Cardiac muscle cell (in vitro differentiated cells and primary cell): ENCODE results near the gene HOXB3. TPM values are rescaled to one million over a fixed set of nuclear protein-coding genes. Genes with fewer than 3 reads are reported as not detected.

Experiments
- DNase-seq, 2 donors: peaks; one replicate each; pipeline versions ENCODE4 v3.0.0 to v3.0.0-alpha.2; 2010 to 2017; ENCODE audit warnings: low read depth in 1 of 2, low spot score in 1 of 2
- H3K27ac ChIP-seq: fragments of 200-600 bp; sonication (generic); 2 replicates; pipeline ENCODE4 v1.5.1; 2016
- H3K27me3 ChIP-seq: fragments of 200-600 bp; sonication (generic); 2 replicates; pipeline ENCODE4 v1.6.0; 2016; ENCODE audit warnings: control low read depth
- H3K36me3 ChIP-seq: fragments of 200-600 bp; sonication (generic); 2 replicates; pipeline ENCODE4 v1.5.1; 2016; ENCODE audit warnings: control low read depth
- H3K4me1 ChIP-seq: fragments of 200-600 bp; sonication (generic); 2 replicates; pipeline ENCODE4 v1.8.1; 2017; ENCODE audit warnings: low read depth, mild to moderate bottlenecking, mixed run types
- H3K4me3 ChIP-seq: fragments of 200-600 bp; sonication (generic); 2 replicates; pipeline ENCODE4 v1.5.1; 2016; ENCODE audit warnings: mild to moderate bottlenecking
- H3K9me3 ChIP-seq: fragments of 200-600 bp; sonication (generic); 2 replicates; pipeline ENCODE4 v1.5.1; 2017; ENCODE audit warnings: low read depth, mild to moderate bottlenecking, control low read depth
- polyA plus RNA-seq: library from polyadenylated mRNA; unstranded; fragments of >200 nt; fragmentation: Nextera tagmentation; extraction: Ambion mirVana; gene quantifications from 2 replicates; pipeline ENCODE4 v1.2.1, GENCODE V29; 2016
- total RNA-seq: library from RNA; depleted of rRNA; stranded (reverse); fragments of >200 nt; gene quantifications from 2 replicates; pipeline ENCODE4 v1.2.3, GENCODE V29; 2016
- TF ChIP-seq, protein P1 (sequence below): IDR thresholded peaks from 2 replicates; pipeline ENCODE4 v1.5.1; 2012; ENCODE audit warnings: low read depth, mild to moderate bottlenecking, low read length

The HOXB3 gene
- total and polyA plus RNA-seq, 2 experiments from 2014 or later: 24.9 to 37.7 TPM

DNA sequence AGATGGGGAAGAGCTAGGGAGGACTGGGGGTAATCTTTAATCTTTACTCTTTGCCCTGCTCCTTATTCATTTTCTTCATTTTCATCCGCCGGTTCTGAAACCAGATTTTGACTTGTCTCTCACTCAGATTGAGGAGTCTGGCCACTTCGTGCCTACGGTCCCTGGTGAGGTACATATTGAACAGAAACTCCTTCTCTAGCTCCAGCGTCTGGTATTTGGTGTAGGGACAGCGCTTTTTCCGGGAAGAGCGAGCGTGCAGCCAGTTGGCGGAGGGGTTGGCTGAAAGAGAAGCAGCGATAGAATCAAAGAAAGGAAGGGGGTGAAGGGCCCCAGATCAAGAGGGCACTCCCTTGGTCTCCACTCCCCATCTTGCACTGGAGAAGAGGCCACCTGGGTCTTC lies 32.8 kb upstream of the HOXB3 start:
- Histone ChIP-seq H3K9me3 (no peaks in the 10 kb centered on the region), H3K4me3 (no peak overlapping the region), H3K27ac (no peak overlapping the region), H3K4me1 (peaks cover 13% of the 10 kb centered on the region), H3K27me3 (peaks cover 100% of the 10 kb centered on the region), H3K36me3 (no peaks in the 10 kb centered on the region)
- TF ChIP-seq, protein P1, sequence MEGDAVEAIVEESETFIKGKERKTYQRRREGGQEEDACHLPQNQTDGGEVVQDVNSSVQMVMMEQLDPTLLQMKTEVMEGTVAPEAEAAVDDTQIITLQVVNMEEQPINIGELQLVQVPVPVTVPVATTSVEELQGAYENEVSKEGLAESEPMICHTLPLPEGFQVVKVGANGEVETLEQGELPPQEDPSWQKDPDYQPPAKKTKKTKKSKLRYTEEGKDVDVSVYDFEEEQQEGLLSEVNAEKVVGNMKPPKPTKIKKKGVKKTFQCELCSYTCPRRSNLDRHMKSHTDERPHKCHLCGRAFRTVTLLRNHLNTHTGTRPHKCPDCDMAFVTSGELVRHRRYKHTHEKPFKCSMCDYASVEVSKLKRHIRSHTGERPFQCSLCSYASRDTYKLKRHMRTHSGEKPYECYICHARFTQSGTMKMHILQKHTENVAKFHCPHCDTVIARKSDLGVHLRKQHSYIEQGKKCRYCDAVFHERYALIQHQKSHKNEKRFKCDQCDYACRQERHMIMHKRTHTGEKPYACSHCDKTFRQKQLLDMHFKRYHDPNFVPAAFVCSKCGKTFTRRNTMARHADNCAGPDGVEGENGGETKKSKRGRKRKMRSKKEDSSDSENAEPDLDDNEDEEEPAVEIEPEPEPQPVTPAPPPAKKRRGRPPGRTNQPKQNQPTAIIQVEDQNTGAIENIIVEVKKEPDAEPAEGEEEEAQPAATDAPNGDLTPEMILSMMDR: no peak
- no peak for DNase-seq

DNA sequence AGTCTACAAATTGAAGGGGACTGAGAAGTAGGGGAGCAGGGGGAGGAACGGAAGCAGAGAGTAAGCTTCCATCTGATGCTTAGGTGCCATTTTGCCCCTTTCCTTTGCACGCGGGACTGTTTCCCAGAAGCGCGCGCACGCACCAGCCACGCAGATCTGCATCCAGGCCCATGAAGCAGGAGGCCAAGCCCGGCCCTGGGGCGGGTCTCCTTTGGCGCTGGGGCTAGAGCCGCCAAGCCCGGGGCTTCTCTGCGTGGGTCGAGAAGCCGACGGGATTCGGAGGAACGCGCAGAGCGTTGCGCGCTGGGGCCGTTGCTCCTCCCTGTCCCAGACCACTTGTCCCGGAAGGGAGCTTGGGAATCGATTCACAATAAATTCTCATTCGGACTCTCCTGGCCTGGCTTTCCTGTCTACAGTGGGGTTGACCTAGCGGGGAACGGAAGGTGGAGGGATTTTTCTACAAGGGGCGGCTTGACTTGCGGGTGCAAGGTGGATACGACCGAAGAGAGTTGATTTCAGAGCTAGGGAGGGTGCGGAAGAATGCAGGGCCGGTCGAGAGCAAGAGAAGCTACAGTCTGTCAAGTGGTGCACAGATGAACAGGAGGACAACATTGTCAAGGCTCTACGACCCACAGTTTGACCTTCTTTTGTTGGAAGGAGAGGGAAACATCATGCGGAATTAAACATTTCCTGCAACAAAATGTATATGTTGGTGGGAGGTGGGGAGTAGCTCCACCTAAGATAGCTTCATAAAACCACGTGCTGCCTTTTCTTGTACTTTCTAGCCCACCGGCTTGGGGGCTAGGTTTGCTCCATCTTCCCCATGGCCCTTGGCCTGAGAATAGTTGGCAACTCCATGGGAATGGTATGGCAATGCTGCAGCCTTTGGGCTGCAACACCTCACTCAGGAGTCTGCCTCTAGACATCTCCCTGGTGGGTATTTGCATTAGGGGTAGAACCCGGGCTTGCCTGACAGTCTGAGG lies 31.7 kb upstream of the HOXB3 start:
- H3K27ac ChIP-seq: no peak overlapping the region

DNA sequence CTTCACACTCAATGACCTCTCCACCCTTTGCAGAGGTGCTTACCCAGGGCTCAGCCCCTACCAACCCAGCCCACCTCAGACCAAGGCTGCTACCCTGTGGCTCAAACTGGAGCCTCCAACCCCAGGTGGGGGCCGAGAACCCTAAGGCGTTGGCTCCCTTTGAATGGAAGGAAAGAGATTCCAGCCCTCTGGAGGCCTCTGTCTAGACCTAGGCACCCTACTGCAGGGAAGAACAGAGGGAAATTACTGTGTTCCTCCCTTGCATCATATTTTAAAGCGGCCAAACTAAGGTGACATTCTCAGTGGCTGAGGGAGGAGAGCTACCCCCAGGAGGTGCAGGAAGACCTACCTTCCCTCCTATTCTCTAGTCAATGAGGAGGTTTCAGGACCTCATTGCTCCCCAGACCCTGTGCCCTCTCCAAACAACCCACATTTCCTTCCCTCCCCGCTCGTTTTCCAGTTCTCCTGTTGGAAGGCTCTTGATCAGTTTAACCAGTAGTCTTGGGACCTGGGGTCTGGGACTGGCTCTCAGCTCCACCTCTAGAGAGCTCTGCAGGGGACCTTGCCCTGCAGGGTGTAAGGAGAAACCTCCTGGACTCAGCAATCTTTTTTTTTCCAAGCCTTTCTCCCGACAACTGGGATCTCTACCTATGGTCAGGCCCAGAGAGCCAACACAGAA lies 30.6 kb upstream of the HOXB3 start:
- Histone ChIP-seq H3K9me3 (no peaks in the 10 kb centered on the region), H3K36me3 (no peaks in the 10 kb centered on the region), H3K27ac (no peak overlapping the region), H3K4me3 (no peak overlapping the region), H3K27me3 (peaks cover 100% of the 10 kb centered on the region), H3K4me1 (peaks cover 7% of the 10 kb centered on the region)
- TF ChIP-seq, protein P1: no peak
- DNase-seq: no peak

More for the DNA sequence above, 31.7 kb upstream of the HOXB3 start:
- no peak for DNase-seq
- Histone ChIP-seq H3K27me3 (peaks cover 100% of the 10 kb centered on the region), H3K9me3 (no peaks in the 10 kb centered on the region), H3K36me3 (no peaks in the 10 kb centered on the region), H3K4me1 (peaks cover 13% of the 10 kb centered on the region), H3K4me3 (no peak overlapping the region)
- TF ChIP-seq, protein P1: no peak

- no peak overlapping the region for H3K27ac ChIP-seq
- no peak for DNase-seq
- H3K27me3 ChIP-seq: peaks cover 100% of the 10 kb centered on the region
- no peaks in the 10 kb centered on the region for H3K9me3 ChIP-seq
- H3K36me3 ChIP-seq: no peaks in the 10 kb centered on the region
- H3K4me1 ChIP-seq: peaks cover 7% of the 10 kb centered on the region
- no peak overlapping the region for H3K4me3 ChIP-seq
- TF ChIP-seq, protein P1: no peak
Observed at GRCh38 chr17:48619826-48620449, 29.9 kb upstream of the HOXB3 start.

- TF ChIP-seq, protein P1: peak; percentile 95
- H3K36me3 ChIP-seq: no peaks in the 10 kb centered on the region
- peak; percentile 87 to 90 for DNase-seq
- peaks cover 100% of the 10 kb centered on the region for H3K27me3 ChIP-seq
- H3K4me1 ChIP-seq: peaks cover 9% of the 10 kb centered on the region
- no peak overlapping the region for H3K4me3 ChIP-seq
- no peaks in the 10 kb centered on the region for H3K9me3 ChIP-seq
- no peak overlapping the region for H3K27ac ChIP-seq
Observed at GRCh38 chr17:48618256-48618896, 28.3 kb upstream of the HOXB3 start.
